PC-3 (cell line): ENCODE results near the gene EPHB1.

Experiments
- EZH2 ChIP-seq: fragments of 300-600 bp; sonication (generic); IDR thresholded peaks from one replicate; pipeline ENCODE4 v1.6.1; 2017; ENCODE audit warnings: antibody characterized with exemption, mild to moderate bottlenecking, low read length; ENCODE audit not compliant: unreplicated experiment
- EZH2phosphoT487 ChIP-seq: fragments of 300-600 bp; sonication (generic); IDR thresholded peaks from 2 replicates; pipeline ENCODE4 v1.6.1; 2018; ENCODE audit warnings: mild to moderate bottlenecking, antibody characterized with exemption, low read length, borderline replicate concordance
- TF ChIP-seq, protein P1 (sequence below): fragments of 300-600 bp; sonication (generic); conservative IDR thresholded peaks from 2 replicates; pipeline ENCODE4 v1.5.1; 2017; ENCODE audit warnings: antibody characterized with exemption, low read depth, mild to moderate bottlenecking, low read length

DNA sequence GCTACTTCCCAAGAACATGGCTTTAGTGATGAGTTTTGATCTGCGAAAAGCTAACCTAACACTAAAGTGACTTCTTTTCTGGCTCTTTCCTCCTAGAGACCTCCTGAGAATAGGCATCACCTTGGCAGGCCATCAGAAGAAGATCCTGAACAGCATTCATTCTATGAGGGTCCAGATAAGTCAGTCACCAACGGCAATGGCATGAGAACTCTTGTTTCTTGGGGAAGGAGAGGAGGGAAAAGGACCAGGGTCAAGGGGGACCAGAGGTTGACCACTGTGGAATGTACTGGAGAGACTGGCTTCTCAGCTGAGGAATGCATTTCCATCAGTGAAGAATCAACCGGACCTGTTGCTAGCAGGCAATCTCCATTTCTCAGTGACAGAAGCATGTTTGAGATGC lies 463.9 kb downstream of the EPHB1 start:
- TF ChIP-seq, protein P1, sequence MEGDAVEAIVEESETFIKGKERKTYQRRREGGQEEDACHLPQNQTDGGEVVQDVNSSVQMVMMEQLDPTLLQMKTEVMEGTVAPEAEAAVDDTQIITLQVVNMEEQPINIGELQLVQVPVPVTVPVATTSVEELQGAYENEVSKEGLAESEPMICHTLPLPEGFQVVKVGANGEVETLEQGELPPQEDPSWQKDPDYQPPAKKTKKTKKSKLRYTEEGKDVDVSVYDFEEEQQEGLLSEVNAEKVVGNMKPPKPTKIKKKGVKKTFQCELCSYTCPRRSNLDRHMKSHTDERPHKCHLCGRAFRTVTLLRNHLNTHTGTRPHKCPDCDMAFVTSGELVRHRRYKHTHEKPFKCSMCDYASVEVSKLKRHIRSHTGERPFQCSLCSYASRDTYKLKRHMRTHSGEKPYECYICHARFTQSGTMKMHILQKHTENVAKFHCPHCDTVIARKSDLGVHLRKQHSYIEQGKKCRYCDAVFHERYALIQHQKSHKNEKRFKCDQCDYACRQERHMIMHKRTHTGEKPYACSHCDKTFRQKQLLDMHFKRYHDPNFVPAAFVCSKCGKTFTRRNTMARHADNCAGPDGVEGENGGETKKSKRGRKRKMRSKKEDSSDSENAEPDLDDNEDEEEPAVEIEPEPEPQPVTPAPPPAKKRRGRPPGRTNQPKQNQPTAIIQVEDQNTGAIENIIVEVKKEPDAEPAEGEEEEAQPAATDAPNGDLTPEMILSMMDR: no peak
- TF ChIP-seq EZH2 (no peak), EZH2phosphoT487 (no peak)
